GM12891 (cell line): ENCODE data around the gene BCDIN3D.

Experiments
- PAX5 ChIP-seq: IDR thresholded peaks from 2 replicates; pipeline ENCODE4 v1.6.1; 2011; ENCODE audit warnings: low read length, moderate library complexity, mild to moderate bottlenecking; ENCODE audit not compliant: insufficient read depth, severe bottlenecking
- POLR2A ChIP-seq: IDR thresholded peaks from 2 replicates; pipeline ENCODE4 v1.6.1; 2011; ENCODE audit warnings: low read depth, low read length, control low read depth
- POLR2AphosphoS5 ChIP-seq: IDR thresholded peaks from 2 replicates; pipeline ENCODE4 v1.6.1; 2011; ENCODE audit warnings: low read depth, low read length, control low read depth
- SPI1 ChIP-seq: IDR thresholded peaks from 2 replicates; pipeline ENCODE4 v1.6.1; 2011; ENCODE audit warnings: low read depth, low read length, control low read depth
- TAF1 ChIP-seq: IDR thresholded peaks from 2 replicates; pipeline ENCODE4 v1.6.1; 2011; ENCODE audit warnings: low read depth, low read length, control low read depth

GRCh38 chr12:49798934-49799333, 44.0 kb downstream of the BCDIN3D start:
- TF ChIP-seq POLR2AphosphoS5 = no peak
- no peak for TF ChIP-seq POLR2A
- no peak for TF ChIP-seq TAF1
- no peak for TF ChIP-seq PAX5
- TF ChIP-seq SPI1 = no peak
